CD8-positive, alpha-beta memory T cell (primary cell): ENCODE data around the gene C22orf31. TPM values are rescaled to one million over a fixed set of nuclear protein-coding genes. Genes with fewer than 3 reads are reported as not detected.
"Not testable (repeated sequence)": the region's sequence is repeated elsewhere in the genome, so short reads cannot be mapped to it uniquely, and the experiment has no call there.

ENCODE experiments used
- CTCF ChIA-PET: fragments of 350-600 bp; sonication (Branson Sonifier 250); formaldehyde crosslinking; loops from one replicate; lab custom pipeline; 2021; ENCODE audit warnings: antibody characterized with exemption; lab: Charles Lee
- POLR2A ChIA-PET: fragments of 350-600 bp; sonication (Branson Sonifier 250); formaldehyde crosslinking; loops from one replicate; lab custom pipeline; 2021; ENCODE audit warnings: antibody characterized with exemption; lab: Charles Lee
- DNase-seq, 5 donors: peaks; one replicate each; pipeline versions ENCODE4 v3.0.0 to v3.0.0-alpha.2; 2020 to 2022; ENCODE audit warnings: mixed read lengths in 1 of 5
- H3K27ac ChIP-seq: one replicate; pipeline ENCODE4 v1.7.0; 2013; ENCODE audit warnings: low read depth, mild to moderate bottlenecking, low read length, moderate library complexity
- H3K27me3 ChIP-seq: 2 replicates; pipeline ENCODE4 v1.7.0; 2013; ENCODE audit warnings: low read length, mild to moderate bottlenecking; ENCODE audit not compliant: insufficient read depth, poor library complexity, severe bottlenecking
- H3K36me3 ChIP-seq: 2 replicates; pipeline ENCODE4 v1.7.0; 2013; ENCODE audit warnings: mild to moderate bottlenecking, low read length, moderate library complexity; ENCODE audit not compliant: insufficient read depth
- H3K4me1 ChIP-seq: 2 replicates; pipeline ENCODE4 v1.7.0; 2013; ENCODE audit warnings: mild to moderate bottlenecking, low read length, moderate library complexity; ENCODE audit not compliant: insufficient read depth
- H3K4me3 ChIP-seq: 2 replicates; pipeline ENCODE4 v1.7.0; 2013; ENCODE audit warnings: mild to moderate bottlenecking, low read length
- H3K9me3 ChIP-seq: 2 replicates; pipeline ENCODE4 v1.7.0; 2013; ENCODE audit warnings: mild to moderate bottlenecking, low read length
- H3K27ac Mint-ChIP-seq, 8 donors: one replicate each; pipeline ENCODE4 v1.8.0; 2020 to 2021; ENCODE audit warnings: mixed read lengths in 8 of 8, mild to moderate bottlenecking in 6 of 8, inconsistent platforms in 3 of 8, moderate library complexity in 3 of 8
- H3K27me3 Mint-ChIP-seq, 2 donors: one replicate each; pipeline ENCODE4 v1.8.0; 2020 to 2021; ENCODE audit warnings: mixed read lengths in 2 of 2, mild to moderate bottlenecking in 1 of 2, moderate library complexity in 1 of 2
- H3K36me3 Mint-ChIP-seq, 3 donors: one replicate each; pipeline ENCODE4 v1.8.0; 2020 to 2021; ENCODE audit warnings: mixed read lengths in 3 of 3, inconsistent platforms in 1 of 3, mild to moderate bottlenecking in 1 of 3
- H3K4me1 Mint-ChIP-seq, 3 donors: one replicate each; pipeline ENCODE4 v1.8.0; 2020 to 2021; ENCODE audit warnings: mixed read lengths in 3 of 3, inconsistent platforms in 1 of 3, mild to moderate bottlenecking in 1 of 3
- H3K4me3 Mint-ChIP-seq, 7 donors: one replicate each; pipeline ENCODE4 v1.8.0; 2020 to 2021; ENCODE audit warnings: mixed read lengths in 7 of 7, mild to moderate bottlenecking in 6 of 7, moderate library complexity in 4 of 7, inconsistent platforms in 2 of 7
- H3K9me3 Mint-ChIP-seq, 5 donors: one replicate each; pipeline ENCODE4 v1.8.0; 2020 to 2022; ENCODE audit warnings: mixed read lengths in 5 of 5, mild to moderate bottlenecking in 3 of 5, moderate library complexity in 2 of 5, inconsistent platforms in 1 of 5
- polyA plus RNA-seq: library from polyadenylated mRNA; unstranded; fragments of 300-500 nt; fragmentation: Illumina TruSeq; gene quantifications from one replicate; pipeline ENCODE4 v1.2.3, GENCODE V29; 2021
- total RNA-seq, 2 experiments: library from RNA; stranded (reverse); gene quantifications; one replicate each; pipeline ENCODE4 v1.2.3, GENCODE V29; 2021

C22orf31 gene
- total and polyA plus RNA-seq, 3 experiments from 2014 or later: not detected

DNA sequence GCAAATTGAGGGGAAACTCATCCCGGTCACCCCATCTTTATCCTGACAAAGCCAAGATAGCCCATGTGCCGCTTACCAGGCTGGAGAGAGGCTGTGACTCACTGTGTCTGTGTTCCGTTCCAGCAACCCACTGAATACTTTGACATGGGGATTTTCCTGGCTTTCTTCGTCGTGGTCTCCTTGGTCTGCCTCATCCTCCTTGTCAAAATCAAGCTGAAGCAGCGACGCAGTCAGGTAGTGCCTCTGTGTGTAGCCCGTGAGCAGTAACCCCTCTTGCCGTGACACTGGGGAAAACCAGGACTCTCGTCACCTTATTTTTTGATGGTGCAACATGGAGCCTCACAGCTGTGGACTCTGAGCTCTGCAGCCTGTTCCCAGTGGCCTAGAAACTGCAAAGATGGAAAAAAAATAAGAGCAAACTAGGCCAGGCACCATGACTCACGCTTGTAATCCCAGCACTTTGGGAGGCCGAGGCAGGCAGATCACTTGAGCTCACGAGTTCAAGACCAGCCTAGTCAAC lies 16.9 kb downstream of the C22orf31 start:
- Mint-ChIP-seq H3K9me3 (no peaks in the 10 kb centered on the region), H3K4me3 (no peak overlapping the region), H3K27ac (no peak overlapping the region), H3K27me3 (peaks cover 0 to 4% of the 10 kb centered on the region in 2 donors), H3K36me3 (peaks cover 0 to 3% (median 0%) of the 10 kb centered on the region in 3 donors), H3K4me1 (no peaks in the 10 kb centered on the region)
- no peak overlapping the region for H3K4me3 ChIP-seq
- H3K27me3 ChIP-seq: peaks cover 5% of the 10 kb centered on the region
- no peak overlapping the region for H3K27ac ChIP-seq
- no peak for DNase-seq
- CTCF ChIA-PET: interaction anchor here (0.6 kb wide), 1 partner anchor 16 kb away, joined by 3 read pairs; no protein-coding TSS in a partner anchor
- no peaks in the 10 kb centered on the region for H3K4me1 ChIP-seq
- H3K36me3 ChIP-seq: no peaks in the 10 kb centered on the region
- H3K9me3 ChIP-seq: no peaks in the 10 kb centered on the region
- POLR2A ChIA-PET: no interaction called here

DNA sequence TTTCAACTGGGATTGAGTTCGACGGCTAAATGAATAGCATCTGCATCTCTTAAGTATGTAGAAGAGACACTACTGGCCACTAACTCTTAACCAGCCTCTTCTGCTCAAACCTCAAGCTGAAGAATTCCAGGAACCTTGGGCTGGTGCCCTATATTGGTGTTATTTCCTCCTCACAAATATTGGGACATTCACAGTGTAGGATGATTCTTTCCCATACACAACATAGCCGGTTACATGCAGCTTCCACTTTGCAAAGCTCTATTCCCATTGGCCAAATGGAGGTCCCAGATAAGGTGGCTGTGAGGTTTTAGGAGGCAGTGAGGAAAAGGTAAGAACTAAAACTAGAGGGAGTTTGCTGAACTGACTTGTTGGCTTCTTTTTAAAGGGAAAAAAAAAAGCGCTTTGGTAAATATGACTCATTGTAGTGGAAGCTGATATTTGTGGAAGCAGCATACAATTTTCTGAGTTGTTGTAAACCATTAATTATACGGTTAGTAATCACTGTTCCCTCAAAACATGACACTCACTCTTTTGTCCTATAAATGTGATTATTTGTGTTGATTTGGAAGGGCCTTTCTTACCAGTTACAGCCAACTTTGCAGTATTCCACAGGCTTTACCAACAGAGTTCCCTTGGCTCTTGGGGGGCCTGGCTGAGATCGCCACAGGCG lies 17.6 kb downstream of the C22orf31 start:
- H3K9me3 ChIP-seq: no peaks in the 10 kb centered on the region
- Mint-ChIP-seq H3K27ac (no peak overlapping the region), H3K4me1 (no peaks in the 10 kb centered on the region), H3K9me3 (no peaks in the 10 kb centered on the region), H3K36me3 (peaks cover 0 to 3% (median 0%) of the 10 kb centered on the region in 3 donors), H3K27me3 (peaks cover 0 to 4% of the 10 kb centered on the region in 2 donors), H3K4me3 (no peak overlapping the region)
- H3K27me3 ChIP-seq: peaks cover 5% of the 10 kb centered on the region
- H3K27ac ChIP-seq: no peak overlapping the region
- no peak overlapping the region for H3K4me3 ChIP-seq
- ChIA-PET POLR2A (no interaction called here), CTCF (interaction anchor here (1.3 to 7.1 kb wide), 2 partner anchors 188 to 253 kb away, joined by 3 to 63 read pairs; no protein-coding TSS in a partner anchor)
- DNase-seq: no peak
- H3K4me1 ChIP-seq: no peaks in the 10 kb centered on the region
- no peaks in the 10 kb centered on the region for H3K36me3 ChIP-seq

DNA sequence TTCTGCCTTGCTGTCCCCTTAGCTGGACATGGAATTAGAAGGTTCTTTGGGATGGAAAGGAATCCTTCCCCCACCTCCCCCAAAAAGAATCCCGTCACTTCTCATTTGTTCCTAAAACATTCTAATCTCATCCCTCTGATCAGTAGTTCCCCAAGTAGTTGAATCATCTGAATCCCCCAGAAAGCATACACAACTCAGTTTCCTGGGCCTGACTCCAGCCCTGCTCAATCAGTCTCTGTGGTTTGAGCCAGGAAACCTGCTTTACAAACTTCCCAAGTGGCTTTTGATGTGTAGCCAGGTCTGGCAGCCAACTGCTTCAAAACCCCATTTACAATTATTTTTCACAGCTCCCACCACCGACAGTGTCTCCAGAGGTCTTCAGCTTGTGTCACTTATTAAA lies 20.2 kb downstream of the C22orf31 start:
- CTCF ChIA-PET: interaction anchor here (1.0 to 7.1 kb wide), 12 partner anchors 9 to 441 kb away, joined by 3 to 63 read pairs (median 8); no protein-coding TSS in a partner anchor
- no peak for DNase-seq
- Mint-ChIP-seq H3K4me3 (no peak overlapping the region), H3K27me3 (peaks cover 3 to 4% of the 10 kb centered on the region in 2 donors), H3K4me1 (no peaks in the 10 kb centered on the region), H3K27ac (no peak overlapping the region), H3K36me3 (no peaks in the 10 kb centered on the region), H3K9me3 (no peaks in the 10 kb centered on the region)
- Histone ChIP-seq H3K27me3 (peaks cover 5% of the 10 kb centered on the region), H3K9me3 (no peaks in the 10 kb centered on the region), H3K4me3 (no peak overlapping the region), H3K27ac (no peak overlapping the region), H3K4me1 (no peaks in the 10 kb centered on the region), H3K36me3 (no peaks in the 10 kb centered on the region)
- POLR2A ChIA-PET: no interaction called here

DNA sequence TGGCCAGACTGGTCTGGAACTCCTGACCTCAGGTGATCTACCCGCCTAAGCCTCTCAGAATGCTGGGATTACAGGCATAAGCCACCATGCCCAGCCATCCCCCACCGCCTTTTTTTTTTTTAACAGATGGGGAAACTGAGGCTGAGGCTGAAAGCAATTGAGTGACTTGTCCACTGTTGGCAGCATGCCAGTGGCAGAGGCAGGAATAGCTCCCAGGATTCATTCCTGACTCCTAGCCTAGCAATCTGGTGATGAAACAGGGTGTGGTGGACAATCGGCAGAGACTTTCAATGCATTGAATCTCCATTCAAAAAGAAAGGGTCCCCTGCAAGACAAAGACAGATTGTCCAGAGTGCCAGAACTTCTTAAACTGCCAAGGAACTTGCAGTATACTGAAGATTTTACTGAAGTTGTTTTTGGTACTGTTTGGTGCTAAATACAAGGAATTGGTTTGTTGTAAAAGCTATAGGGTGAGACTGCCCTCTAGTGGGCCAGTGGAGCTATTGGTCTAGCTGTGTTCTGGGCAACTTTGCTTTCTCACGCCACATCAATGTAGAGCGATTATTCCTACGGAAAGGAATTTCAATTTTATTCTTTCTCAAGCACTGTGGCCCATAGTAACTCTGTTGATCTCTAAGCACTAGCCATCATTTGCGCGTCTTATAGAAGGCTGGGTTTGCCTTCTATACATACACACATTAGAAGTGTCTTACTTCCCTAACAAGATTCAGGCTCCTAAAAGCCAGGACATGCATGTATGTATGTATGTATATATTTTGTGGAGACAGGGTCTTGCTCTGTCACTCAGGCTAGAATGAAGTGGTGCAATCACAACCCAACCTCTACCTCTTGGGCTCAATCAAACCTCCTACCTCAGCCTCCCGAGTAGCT lies 21.0 kb downstream of the C22orf31 start:
- no peaks in the 10 kb centered on the region for H3K4me1 ChIP-seq
- H3K27ac ChIP-seq: no peak overlapping the region
- H3K9me3 Mint-ChIP-seq: no peaks in the 10 kb centered on the region
- H3K9me3 ChIP-seq: no peaks in the 10 kb centered on the region
- H3K27me3 Mint-ChIP-seq: peaks cover 3 to 4% of the 10 kb centered on the region in 2 donors
- H3K36me3 ChIP-seq: no peaks in the 10 kb centered on the region
- H3K36me3 Mint-ChIP-seq: no peaks in the 10 kb centered on the region
- H3K27ac Mint-ChIP-seq: no peak overlapping the region
- DNase-seq: peak; percentile 44 to 66 (median 55)
- H3K4me1 Mint-ChIP-seq: no peaks in the 10 kb centered on the region
- ChIA-PET POLR2A (no interaction called here), CTCF (interaction anchor here (0.8 to 7.1 kb wide), 23 partner anchors 9 to 449 kb away, joined by 3 to 63 read pairs (median 4); no protein-coding TSS in a partner anchor)
- no peak overlapping the region for H3K4me3 ChIP-seq
- H3K4me3 Mint-ChIP-seq: no peak overlapping the region
- H3K27me3 ChIP-seq: peaks cover 5% of the 10 kb centered on the region

DNA sequence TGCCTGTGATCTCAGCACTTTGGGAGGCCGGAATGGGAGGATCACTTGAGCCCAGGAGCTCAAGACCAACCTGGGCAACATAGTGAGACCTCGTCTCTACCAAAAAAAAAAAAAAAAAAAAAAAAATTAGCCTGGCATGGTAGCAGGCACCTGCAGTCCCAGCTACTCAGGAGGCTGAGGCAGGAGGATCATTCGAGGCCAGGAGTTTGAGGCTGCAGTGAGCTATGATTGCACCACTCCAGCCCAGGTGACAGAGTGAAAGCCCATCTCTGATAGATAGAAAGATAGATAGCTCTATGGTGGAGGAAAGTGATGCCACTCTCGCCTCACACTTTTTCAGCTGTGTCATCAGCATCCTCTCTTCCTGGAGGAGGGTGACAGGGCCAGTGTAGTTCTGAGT lies 21.9 kb downstream of the C22orf31 start:
- H3K9me3 ChIP-seq, H3K36me3 ChIP-seq, H3K27ac Mint-ChIP-seq, H3K4me1 ChIP-seq, H3K4me3 Mint-ChIP-seq, H3K27me3 ChIP-seq, H3K36me3 Mint-ChIP-seq, H3K27me3 Mint-ChIP-seq, H3K4me3 ChIP-seq, H3K9me3 Mint-ChIP-seq, H3K4me1 Mint-ChIP-seq, POLR2A ChIA-PET, H3K27ac ChIP-seq, DNase-seq: not testable (repeated sequence)
- CTCF ChIA-PET: interaction anchor here (0.8 to 7.1 kb wide), 11 partner anchors 8 to 448 kb away, joined by 3 to 63 read pairs (median 8); no protein-coding TSS in a partner anchor

DNA sequence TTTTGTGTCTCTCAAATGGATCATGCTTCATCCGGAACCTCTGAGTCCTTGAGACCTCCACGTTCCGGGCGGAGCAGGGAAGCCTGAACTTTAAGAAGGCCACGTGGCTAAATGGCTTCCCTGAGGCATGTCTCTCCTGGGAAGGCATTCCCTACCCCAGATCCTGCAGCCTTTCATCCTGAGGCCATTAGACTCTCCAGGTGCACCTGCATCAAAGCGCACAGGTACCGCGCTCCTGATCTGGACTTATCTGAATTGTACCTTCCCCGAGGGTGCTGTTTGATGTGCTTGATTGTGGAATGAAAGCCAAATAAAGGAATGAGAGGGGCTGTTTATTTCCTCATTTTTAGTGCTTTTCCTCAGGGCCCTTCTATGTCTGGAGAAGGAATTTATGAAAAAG lies 22.5 kb downstream of the C22orf31 start:
- H3K4me3 ChIP-seq: no peak overlapping the region
- H3K36me3 ChIP-seq: no peaks in the 10 kb centered on the region
- Mint-ChIP-seq H3K4me1 (no peaks in the 10 kb centered on the region), H3K27me3 (peaks cover 3 to 4% of the 10 kb centered on the region in 2 donors), H3K4me3 (no peak overlapping the region), H3K36me3 (no peaks in the 10 kb centered on the region), H3K27ac (no peak overlapping the region), H3K9me3 (no peaks in the 10 kb centered on the region)
- no peaks in the 10 kb centered on the region for H3K9me3 ChIP-seq
- no peak for DNase-seq
- no peak overlapping the region for H3K27ac ChIP-seq
- POLR2A ChIA-PET: no interaction called here
- peaks cover 5% of the 10 kb centered on the region for H3K27me3 ChIP-seq
- no peaks in the 10 kb centered on the region for H3K4me1 ChIP-seq
- CTCF ChIA-PET: interaction anchor here (1.0 to 7.1 kb wide), 6 partner anchors 134 to 439 kb away, joined by 3 to 63 read pairs (median 15); no protein-coding TSS in a partner anchor

GRCh38 chr22:29037340-29037932 lies 24.2 kb downstream of the C22orf31 start:
- no peak for DNase-seq
- Histone ChIP-seq H3K36me3 (no peaks in the 10 kb centered on the region), H3K4me1 (no peaks in the 10 kb centered on the region), H3K27ac (no peak overlapping the region), H3K9me3 (no peaks in the 10 kb centered on the region), H3K27me3 (peaks cover 5% of the 10 kb centered on the region), H3K4me3 (no peak overlapping the region)
- Mint-ChIP-seq H3K4me1 (no peaks in the 10 kb centered on the region), H3K27ac (no peak overlapping the region), H3K9me3 (no peaks in the 10 kb centered on the region), H3K4me3 (no peak overlapping the region), H3K36me3 (no peaks in the 10 kb centered on the region), H3K27me3 (peaks cover 12 to 13% of the 10 kb centered on the region in 2 donors)
- ChIA-PET POLR2A (no interaction called here), CTCF (interaction anchor here (7.1 kb wide), 1 partner anchor 181 kb away, joined by 63 read pairs; no protein-coding TSS in a partner anchor)
